ENCODE measurements around the gene ODAD2.
A peak's percentile ranks its signal among the peaks of the same experiment; 100 is the strongest.

ODAD2 gene

DNA sequence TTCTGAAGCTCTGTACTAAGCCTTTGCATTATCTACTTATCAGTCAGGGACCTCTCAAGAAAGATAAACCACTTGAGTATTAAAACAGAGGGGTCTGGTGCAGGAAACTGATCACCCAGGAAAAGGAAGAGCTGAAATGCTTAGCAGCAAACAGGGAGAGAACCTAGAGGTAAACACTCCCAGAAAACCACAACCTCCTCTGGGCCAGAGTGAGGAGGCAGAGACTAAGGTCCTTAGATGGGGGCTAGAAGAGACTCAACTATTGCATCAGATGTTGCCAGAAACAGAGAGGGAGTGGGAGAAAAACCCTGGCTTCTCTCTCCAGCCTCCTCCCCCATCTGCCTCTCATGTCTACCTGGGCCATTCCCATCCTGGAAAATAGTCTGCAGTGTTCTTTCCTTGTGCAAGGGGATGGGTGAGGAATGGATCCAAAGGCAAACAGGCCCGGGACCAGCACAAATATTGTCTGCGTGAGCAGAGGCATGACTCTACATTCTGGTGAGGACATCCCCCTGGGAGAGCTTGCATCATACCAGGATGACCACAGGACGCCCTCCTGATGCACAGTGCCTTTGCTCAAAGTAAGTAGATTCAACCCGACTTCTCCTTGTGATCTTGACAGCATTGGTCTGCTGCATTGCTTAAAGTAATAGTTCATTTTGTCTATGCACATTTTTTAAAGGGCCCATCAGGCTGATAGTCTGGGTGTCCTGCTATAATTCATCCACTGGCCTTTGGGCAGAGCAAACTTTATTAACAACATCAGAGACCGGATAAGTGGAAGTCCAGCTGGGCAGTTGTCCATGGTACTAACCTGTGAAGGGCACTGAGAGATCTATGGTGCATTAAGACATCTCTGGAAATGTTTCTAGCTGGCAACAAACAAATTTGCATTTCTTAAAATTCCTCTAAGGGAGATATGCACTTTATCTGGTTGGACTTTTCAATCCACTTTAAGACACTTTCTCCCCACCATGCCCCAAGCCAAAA lies 22.4 kb upstream of the ODAD2 start:
- TF ChIP-seq POLR2AphosphoS5 (IDR thresholded peaks at IDR 0.05; ENCODE audit: low read depth, low read length) = no peak
- TF ChIP-seq, protein P1, sequence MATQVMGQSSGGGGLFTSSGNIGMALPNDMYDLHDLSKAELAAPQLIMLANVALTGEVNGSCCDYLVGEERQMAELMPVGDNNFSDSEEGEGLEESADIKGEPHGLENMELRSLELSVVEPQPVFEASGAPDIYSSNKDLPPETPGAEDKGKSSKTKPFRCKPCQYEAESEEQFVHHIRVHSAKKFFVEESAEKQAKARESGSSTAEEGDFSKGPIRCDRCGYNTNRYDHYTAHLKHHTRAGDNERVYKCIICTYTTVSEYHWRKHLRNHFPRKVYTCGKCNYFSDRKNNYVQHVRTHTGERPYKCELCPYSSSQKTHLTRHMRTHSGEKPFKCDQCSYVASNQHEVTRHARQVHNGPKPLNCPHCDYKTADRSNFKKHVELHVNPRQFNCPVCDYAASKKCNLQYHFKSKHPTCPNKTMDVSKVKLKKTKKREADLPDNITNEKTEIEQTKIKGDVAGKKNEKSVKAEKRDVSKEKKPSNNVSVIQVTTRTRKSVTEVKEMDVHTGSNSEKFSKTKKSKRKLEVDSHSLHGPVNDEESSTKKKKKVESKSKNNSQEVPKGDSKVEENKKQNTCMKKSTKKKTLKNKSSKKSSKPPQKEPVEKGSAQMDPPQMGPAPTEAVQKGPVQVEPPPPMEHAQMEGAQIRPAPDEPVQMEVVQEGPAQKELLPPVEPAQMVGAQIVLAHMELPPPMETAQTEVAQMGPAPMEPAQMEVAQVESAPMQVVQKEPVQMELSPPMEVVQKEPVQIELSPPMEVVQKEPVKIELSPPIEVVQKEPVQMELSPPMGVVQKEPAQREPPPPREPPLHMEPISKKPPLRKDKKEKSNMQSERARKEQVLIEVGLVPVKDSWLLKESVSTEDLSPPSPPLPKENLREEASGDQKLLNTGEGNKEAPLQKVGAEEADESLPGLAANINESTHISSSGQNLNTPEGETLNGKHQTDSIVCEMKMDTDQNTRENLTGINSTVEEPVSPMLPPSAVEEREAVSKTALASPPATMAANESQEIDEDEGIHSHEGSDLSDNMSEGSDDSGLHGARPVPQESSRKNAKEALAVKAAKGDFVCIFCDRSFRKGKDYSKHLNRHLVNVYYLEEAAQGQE (IDR thresholded peaks at IDR 0.05; ENCODE audit: insufficient read depth in 1 of 2, low read depth in 2 of 2, low read length in 2 of 2) = peak in 1 of 2 experiments; percentile 81; a peak in 2 of 4 replicates

- TF ChIP-seq SIN3A (IDR thresholded peaks at IDR 0.05; ENCODE audit: borderline replicate concordance, insufficient read depth, low read length) (no peak), POLR2AphosphoS5 (IDR thresholded peaks at IDR 0.05; ENCODE audit: low read depth, low read length) (no peak), FOXP2 (optimal IDR thresholded peaks at IDR 0.05; ENCODE audit: borderline replicate concordance, extremely low read depth, extremely low read length, insufficient read depth) (no peak), TAF1 (IDR thresholded peaks at IDR 0.05; ENCODE audit: borderline replicate concordance, insufficient read depth, low read length) (no peak)
- TF ChIP-seq, protein P1 (IDR thresholded peaks at IDR 0.05; ENCODE audit: insufficient read depth in 1 of 2, low read depth in 2 of 2, low read length in 2 of 2) = no peak
These were observed 21.4 kb upstream of the ODAD2 start for GRCh38 chr10:28020080-28020860.

GRCh38 chr10:28014651-28015050 lies 15.8 kb upstream of the ODAD2 start:
- TF ChIP-seq TAF1 (IDR thresholded peaks at IDR 0.05; ENCODE audit: borderline replicate concordance, insufficient read depth, low read length) (no peak), FOXP2 (optimal IDR thresholded peaks at IDR 0.05; ENCODE audit: borderline replicate concordance, extremely low read depth, extremely low read length, insufficient read depth) (no peak), SIN3A (IDR thresholded peaks at IDR 0.05; ENCODE audit: borderline replicate concordance, insufficient read depth, low read length) (no peak), POLR2AphosphoS5 (IDR thresholded peaks at IDR 0.05; ENCODE audit: low read depth, low read length) (no peak)
- TF ChIP-seq, protein P1 (IDR thresholded peaks at IDR 0.05; ENCODE audit: insufficient read depth in 1 of 2, low read depth in 2 of 2, low read length in 2 of 2) = no peak

DNA sequence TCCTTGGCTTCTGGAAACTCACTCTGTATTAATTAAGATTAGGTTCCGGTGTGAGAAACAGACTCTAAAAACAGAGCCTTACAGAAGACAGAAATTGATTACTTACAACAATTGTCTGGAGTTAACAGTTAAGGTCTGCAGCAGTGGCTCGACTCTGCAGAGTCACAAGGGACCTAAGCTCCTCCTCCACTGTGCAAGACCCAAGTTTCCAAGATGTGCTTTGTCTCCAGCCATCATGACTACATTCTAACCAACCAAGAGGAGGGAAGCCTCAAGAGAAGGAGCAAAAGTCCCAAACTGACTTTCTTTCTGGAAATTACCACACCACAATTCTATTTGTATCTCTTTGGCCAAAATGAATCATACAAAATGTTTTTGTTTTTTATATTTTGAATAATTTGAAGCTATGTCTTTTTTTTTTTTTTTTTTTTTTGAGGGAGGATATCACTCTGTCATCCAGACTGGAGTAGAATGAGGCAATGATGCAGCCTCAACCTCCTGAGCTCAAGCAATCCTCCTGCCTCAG lies 14.2 kb upstream of the ODAD2 start:
- TF ChIP-seq, protein P1 (IDR thresholded peaks at IDR 0.05; ENCODE audit: insufficient read depth in 1 of 2, low read depth in 2 of 2, low read length in 2 of 2) = no peak
- TF ChIP-seq TAF1 (IDR thresholded peaks at IDR 0.05; ENCODE audit: borderline replicate concordance, insufficient read depth, low read length) (no peak), SIN3A (IDR thresholded peaks at IDR 0.05; ENCODE audit: borderline replicate concordance, insufficient read depth, low read length) (no peak), POLR2AphosphoS5 (IDR thresholded peaks at IDR 0.05; ENCODE audit: low read depth, low read length) (no peak), FOXP2 (optimal IDR thresholded peaks at IDR 0.05; ENCODE audit: borderline replicate concordance, extremely low read depth, extremely low read length, insufficient read depth) (no peak)

All from PFSK-1 (cell line).